Measurements from ENCODE around the gene TBL1X. TPM values are rescaled to one million over a fixed set of nuclear protein-coding genes. Genes with fewer than 3 reads are reported as not detected.

TBL1X gene
- total RNA-seq, 4 donors from 2014 or later: 15.0 to 19.4 (median 16.3) TPM

- TF ChIP-seq CTCF (IDR thresholded peaks at IDR 0.05; ENCODE audit: low read depth): no peak
Measured at GRCh38 chrX:9518051-9518450, 53.2 kb downstream of the TBL1X start.

- TF ChIP-seq CTCF (IDR thresholded peaks at IDR 0.05; ENCODE audit: low read depth): no peak
Measured at GRCh38 chrX:9518889-9519288, 54.0 kb downstream of the TBL1X start.

GRCh38 chrX:9519546-9520216 lies 54.8 kb downstream of the TBL1X start:
- TF ChIP-seq CTCF (IDR thresholded peaks at IDR 0.05; ENCODE audit: low read depth): no peak

GRCh38 chrX:9520217-9520590 lies 55.3 kb downstream of the TBL1X start:
- no peak for TF ChIP-seq CTCF (IDR thresholded peaks at IDR 0.05; ENCODE audit: low read depth)

DNA sequence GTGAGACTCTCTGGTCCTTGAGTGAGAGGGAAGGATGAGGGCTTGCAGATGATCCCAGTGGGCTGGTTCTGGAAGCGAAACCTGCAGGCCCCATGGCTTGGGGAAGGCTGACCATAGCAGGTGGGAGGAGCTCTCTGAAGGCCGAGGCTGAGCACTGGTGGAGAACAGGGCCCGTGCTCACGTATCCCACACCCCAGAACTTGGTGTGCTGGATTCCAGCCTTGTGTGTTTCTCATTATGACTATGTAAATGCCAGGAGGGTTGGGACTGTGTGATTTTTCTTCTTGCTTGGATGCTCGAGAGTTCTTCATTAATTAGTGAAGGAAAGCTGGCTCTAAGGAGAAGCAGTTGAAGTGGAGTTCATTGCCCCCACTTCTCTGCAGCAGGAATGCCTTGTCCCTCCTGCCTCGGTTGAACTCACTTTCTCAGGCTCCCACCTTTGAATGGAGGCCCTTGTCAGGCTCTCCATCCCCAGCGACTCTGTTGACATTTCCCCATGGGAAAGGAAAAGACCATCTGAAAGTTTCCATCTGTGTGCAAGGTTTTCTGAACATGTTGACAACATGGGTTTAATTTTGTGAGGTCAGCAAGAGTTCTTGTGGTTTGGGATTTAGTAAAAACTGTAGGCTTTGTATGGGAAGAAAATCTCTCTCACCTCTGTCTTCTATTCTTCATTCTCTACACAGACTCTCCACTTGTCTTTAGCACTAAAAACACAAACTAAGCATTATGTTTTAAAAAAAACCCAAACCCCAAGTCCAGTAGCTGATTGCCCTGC lies 57.7 kb downstream of the TBL1X start:
- no peak for TF ChIP-seq CTCF (IDR thresholded peaks at IDR 0.05; ENCODE audit: low read depth)

DNA sequence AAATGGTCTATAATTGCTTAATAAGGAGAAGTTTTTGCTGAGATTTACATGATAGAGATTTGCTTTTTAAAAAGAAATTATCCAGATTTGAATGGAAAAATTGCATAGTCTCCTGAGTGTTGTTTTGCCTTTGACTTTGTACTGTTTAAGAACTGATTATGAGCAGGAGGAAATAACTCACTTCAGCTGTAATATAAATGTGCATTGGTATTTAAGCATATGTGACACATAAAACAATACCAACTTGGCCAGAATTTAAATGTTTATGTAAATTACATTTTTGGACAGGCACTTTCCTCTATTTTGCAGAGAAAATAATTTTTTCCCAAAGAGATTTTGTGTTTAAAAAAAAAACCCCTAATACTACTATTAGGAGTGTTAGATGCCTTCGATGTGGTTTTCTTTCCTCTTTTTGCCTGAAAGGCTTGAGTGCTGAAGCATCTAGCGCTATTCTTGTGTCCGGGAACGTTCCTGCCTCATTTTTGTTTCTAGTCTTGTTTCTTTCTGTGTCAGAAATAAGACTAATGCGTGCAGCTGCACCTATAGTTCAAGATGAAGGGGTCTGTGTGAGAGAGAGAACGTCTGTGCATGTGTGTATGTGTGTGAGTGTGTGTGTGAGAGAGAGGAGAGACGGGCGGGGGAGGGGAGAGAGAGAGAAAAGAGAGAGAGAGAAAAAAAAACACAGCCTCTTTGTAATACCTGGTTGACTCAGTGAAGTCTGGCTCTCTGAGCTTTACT lies 60.8 kb downstream of the TBL1X start:
- TF ChIP-seq CTCF (IDR thresholded peaks at IDR 0.05; ENCODE audit: low read depth): no peak

- no peak for TF ChIP-seq CTCF (IDR thresholded peaks at IDR 0.05; ENCODE audit: low read depth)
Measured at GRCh38 chrX:9526965-9527364, 62.1 kb downstream of the TBL1X start.

All from subcutaneous adipose tissue (tissue), 4 donors.